A673 (cell line): ENCODE results near the gene BACH2.

Experiments
- EZH2 ChIP-seq: fragments of 200-600 bp; sonication (generic); IDR thresholded peaks from 2 replicates; pipeline ENCODE4 v1.6.1; 2017; ENCODE audit warnings: borderline replicate concordance, low read depth, mild to moderate bottlenecking, mixed read lengths, antibody characterized with exemption, low read length; ENCODE audit not compliant: poor library complexity, severe bottlenecking
- TF ChIP-seq, protein P1 (sequence below): fragments of 300-800, 200-600 bp; sonication (generic); conservative IDR thresholded peaks from 2 replicates; pipeline ENCODE4 v1.5.1; 2017; ENCODE audit warnings: low read depth, mild to moderate bottlenecking, antibody characterized with exemption, low read length, moderate library complexity, mixed read lengths

GRCh38 chr6:90264561-90264960, 32.1 kb downstream of the BACH2 start:
- TF ChIP-seq, protein P1, sequence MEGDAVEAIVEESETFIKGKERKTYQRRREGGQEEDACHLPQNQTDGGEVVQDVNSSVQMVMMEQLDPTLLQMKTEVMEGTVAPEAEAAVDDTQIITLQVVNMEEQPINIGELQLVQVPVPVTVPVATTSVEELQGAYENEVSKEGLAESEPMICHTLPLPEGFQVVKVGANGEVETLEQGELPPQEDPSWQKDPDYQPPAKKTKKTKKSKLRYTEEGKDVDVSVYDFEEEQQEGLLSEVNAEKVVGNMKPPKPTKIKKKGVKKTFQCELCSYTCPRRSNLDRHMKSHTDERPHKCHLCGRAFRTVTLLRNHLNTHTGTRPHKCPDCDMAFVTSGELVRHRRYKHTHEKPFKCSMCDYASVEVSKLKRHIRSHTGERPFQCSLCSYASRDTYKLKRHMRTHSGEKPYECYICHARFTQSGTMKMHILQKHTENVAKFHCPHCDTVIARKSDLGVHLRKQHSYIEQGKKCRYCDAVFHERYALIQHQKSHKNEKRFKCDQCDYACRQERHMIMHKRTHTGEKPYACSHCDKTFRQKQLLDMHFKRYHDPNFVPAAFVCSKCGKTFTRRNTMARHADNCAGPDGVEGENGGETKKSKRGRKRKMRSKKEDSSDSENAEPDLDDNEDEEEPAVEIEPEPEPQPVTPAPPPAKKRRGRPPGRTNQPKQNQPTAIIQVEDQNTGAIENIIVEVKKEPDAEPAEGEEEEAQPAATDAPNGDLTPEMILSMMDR, result no peak
- TF ChIP-seq EZH2, result no peak
